ENCODE data around the gene RBM17. TPM values are rescaled to one million over a fixed set of nuclear protein-coding genes. Genes with fewer than 3 reads are reported as not detected.

Gene RBM17
- total and polyA plus RNA-seq, 2 of the 13 experiments (the other 11 are each of a cell fraction or from before 2014, with no cell fraction given) = 30.7 to 77.5 TPM

- POLR2A ChIA-PET = no interaction called here
- CTCF ChIA-PET (ENCODE audit: low intra/inter-chr PET ratio, low total read pairs) = no interaction called here
- Histone ChIP-seq H3K9ac (ENCODE audit: insufficient read depth, low read depth, low read length) (no peak overlapping the region), H2AFZ (ENCODE audit: low read length) (no peak overlapping the region), H3K4me3 (replicated peaks in 1 of 3; ENCODE audit: insufficient read depth in 1 of 3, low read depth in 2 of 3, low read length in 3 of 3) (no peak overlapping the region), H4K20me1 (ENCODE audit: insufficient read depth, low read length) (no peaks in the 10 kb centered on the region), H3K4me2 (ENCODE audit: low read depth, low read length) (no peak overlapping the region), H3K79me2 (ENCODE audit: insufficient read depth, low read length) (no peaks in the 10 kb centered on the region), H3K27me3 (ENCODE audit: control insufficient read depth in 1 of 2, insufficient read depth in 2 of 2, low read length in 2 of 2) (peaks cover 0 to 51% of the 10 kb centered on the region in 2 experiments), H3K4me1 (ENCODE audit: insufficient read depth, low read length) (no peaks in the 10 kb centered on the region; the same call in 1 of the 2 replicates), H3K27ac (ENCODE audit: extremely low read length, insufficient read depth, low read length) (no peak overlapping the region), H3K36me3 (replicated peaks in 1 of 2; ENCODE audit: control insufficient read depth in 1 of 2, insufficient read depth in 2 of 2, low read length in 2 of 2) (no peaks in the 10 kb centered on the region), H3K9me3 (ENCODE audit: low read length) (no peaks in the 10 kb centered on the region)
- intact Hi-C loops (cut with micrococcal nuclease; ENCODE audit: unreplicated experiment) = loop anchor here (10.0 kb wide), 1 partner anchor 136 kb away; no protein-coding TSS in a partner anchor
- 6% methylated on average over 4 of the region's 4 CpGs for WGBS (ENCODE audit: low lambda C conversion rate)
- no peak for ATAC-seq
- in situ Hi-C loops (cut with HindIII; ENCODE audit: extremely low pct_ligation_motif_present, low pct_unique_long_range_greater_than_20kb) = no loop called here
- FAIRE-seq = no peak
- BruUV-seq (replicated peaks) = no TSS peak
- no peak for DNase-seq (ENCODE audit: low spot score)
- TF ChIP-seq ATF7 (IDR thresholded peaks at IDR 0.05) (no peak), ATF7 (CRISPR knock-in tag; IDR thresholded peaks at IDR 0.05) (no peak), TP53 (CRISPR knock-in tag; conservative IDR thresholded peaks at IDR 0.05) (no peak), RFXAP (CRISPR knock-in tag; IDR thresholded peaks at IDR 0.05; ENCODE audit: borderline replicate concordance) (no peak), ZNF777 (CRISPR knock-in tag; IDR thresholded peaks at IDR 0.05) (no peak), ZNF75D (CRISPR knock-in tag; IDR thresholded peaks at IDR 0.05; ENCODE audit: borderline replicate concordance) (no peak), ZBTB14 (CRISPR knock-in tag; IDR thresholded peaks at IDR 0.05) (no peak), CEBPZ (IDR thresholded peaks at IDR 0.05; ENCODE audit: low read length) (no peak), ZNF713 (CRISPR knock-in tag; IDR thresholded peaks at IDR 0.05) (no peak), BCLAF1 (IDR thresholded peaks at IDR 0.05) (no peak), SKI (IDR thresholded peaks at IDR 0.05; ENCODE audit: partially characterized antibody) (no peak), ZNF280D (CRISPR knock-in tag; IDR thresholded peaks at IDR 0.05) (no peak), TSC22D2 (CRISPR knock-in tag; IDR thresholded peaks at IDR 0.05; ENCODE audit: borderline replicate concordance) (no peak), SNRNP70 (IDR thresholded peaks at IDR 0.05; ENCODE audit: low read depth, low read length) (no peak), MYNN (CRISPR knock-in tag; IDR thresholded peaks at IDR 0.05; ENCODE audit: low read depth) (no peak)
These were observed 8.3 kb upstream of the RBM17 start for GRCh38 chr10:6080417-6080973.

Measured in HepG2 (cell line).